B cell (primary cell): ENCODE measurements around the gene FXR1.

Source experiments
- EZH2 ChIP-seq: IDR thresholded peaks from 2 replicates; pipeline ENCODE4 v1.6.1; 2012; ENCODE audit warnings: borderline replicate concordance, low read depth, mild to moderate bottlenecking, moderate library complexity, low read length; ENCODE audit not compliant: insufficient read depth, poor library complexity, severe bottlenecking
- TF ChIP-seq, protein P1 (sequence below): fragments of 200-600 bp; IDR thresholded peaks from one replicate; pipeline ENCODE4 v1.8.0; 2022; ENCODE audit warnings: antibody characterized with exemption, mild to moderate bottlenecking

DNA sequence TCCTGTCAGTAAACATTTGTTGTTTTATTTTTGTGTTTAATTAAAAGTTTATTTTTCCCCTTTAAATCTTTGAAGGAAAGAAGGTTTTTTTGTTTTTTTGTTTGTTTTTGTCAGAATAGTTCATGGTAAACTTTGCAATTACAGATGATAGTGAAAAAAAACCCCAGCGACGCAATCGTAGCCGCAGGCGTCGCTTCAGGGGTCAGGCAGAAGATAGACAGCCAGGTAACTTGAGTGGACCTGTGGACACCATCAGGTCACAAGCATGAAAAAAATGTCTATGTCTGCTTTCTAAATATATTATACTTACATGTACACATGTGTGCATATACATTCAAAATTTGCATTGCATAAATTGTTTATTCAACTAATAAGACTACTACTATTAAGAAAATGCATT is 58.5 kb downstream of the FXR1 start:
- no peak for TF ChIP-seq EZH2
- TF ChIP-seq, protein P1, sequence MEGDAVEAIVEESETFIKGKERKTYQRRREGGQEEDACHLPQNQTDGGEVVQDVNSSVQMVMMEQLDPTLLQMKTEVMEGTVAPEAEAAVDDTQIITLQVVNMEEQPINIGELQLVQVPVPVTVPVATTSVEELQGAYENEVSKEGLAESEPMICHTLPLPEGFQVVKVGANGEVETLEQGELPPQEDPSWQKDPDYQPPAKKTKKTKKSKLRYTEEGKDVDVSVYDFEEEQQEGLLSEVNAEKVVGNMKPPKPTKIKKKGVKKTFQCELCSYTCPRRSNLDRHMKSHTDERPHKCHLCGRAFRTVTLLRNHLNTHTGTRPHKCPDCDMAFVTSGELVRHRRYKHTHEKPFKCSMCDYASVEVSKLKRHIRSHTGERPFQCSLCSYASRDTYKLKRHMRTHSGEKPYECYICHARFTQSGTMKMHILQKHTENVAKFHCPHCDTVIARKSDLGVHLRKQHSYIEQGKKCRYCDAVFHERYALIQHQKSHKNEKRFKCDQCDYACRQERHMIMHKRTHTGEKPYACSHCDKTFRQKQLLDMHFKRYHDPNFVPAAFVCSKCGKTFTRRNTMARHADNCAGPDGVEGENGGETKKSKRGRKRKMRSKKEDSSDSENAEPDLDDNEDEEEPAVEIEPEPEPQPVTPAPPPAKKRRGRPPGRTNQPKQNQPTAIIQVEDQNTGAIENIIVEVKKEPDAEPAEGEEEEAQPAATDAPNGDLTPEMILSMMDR = no peak
